Endodermal cell (in vitro differentiated cells): ENCODE measurements around the gene LRRC74B. TPM values are rescaled to one million over a fixed set of nuclear protein-coding genes. Genes with fewer than 3 reads are reported as not detected.
A peak's percentile ranks its signal among the peaks of the same experiment; 100 is the strongest.

ENCODE experiments used
- DNase-seq: peaks from one replicate; pipeline ENCODE4 v3.0.0-alpha.2; 2017
- H3K27ac ChIP-seq: 2 replicates; pipeline ENCODE4 v1.5.1; 2013; ENCODE audit warnings: mild to moderate bottlenecking, low read depth, low read length, moderate library complexity
- H3K27me3 ChIP-seq: 2 replicates; pipeline ENCODE4 v1.6.1; 2013; ENCODE audit warnings: mild to moderate bottlenecking, low read length, moderate library complexity; ENCODE audit not compliant: insufficient read depth, control insufficient read depth, poor library complexity, severe bottlenecking
- H3K36me3 ChIP-seq: 2 replicates; pipeline ENCODE4 v1.7.0; 2013; ENCODE audit warnings: mild to moderate bottlenecking, low read length, moderate library complexity; ENCODE audit not compliant: control insufficient read depth, insufficient read depth
- H3K4me1 ChIP-seq: one replicate; pipeline ENCODE4 v1.7.0; 2013; ENCODE audit warnings: low read length; ENCODE audit not compliant: control insufficient read depth, insufficient read depth
- H3K4me3 ChIP-seq: 2 replicates; pipeline ENCODE4 v1.5.1; 2013; ENCODE audit warnings: mild to moderate bottlenecking, low read length, moderate library complexity
- H3K9ac ChIP-seq: 2 replicates; pipeline ENCODE4 v1.6.1; 2013; ENCODE audit warnings: mild to moderate bottlenecking, low read length, moderate library complexity; ENCODE audit not compliant: poor library complexity, severe bottlenecking; ENCODE audit errors: extremely low read depth
- H3K9me3 ChIP-seq: 2 replicates; pipeline ENCODE4 v1.6.1; 2013; ENCODE audit warnings: mild to moderate bottlenecking, low read length, moderate library complexity; ENCODE audit not compliant: control insufficient read depth
- H3K27ac Mint-ChIP-seq: 2 replicates; pipeline ENCODE4 v1.8.0; 2020; ENCODE audit warnings: mixed read lengths
- H3K27me3 Mint-ChIP-seq: 2 replicates; pipeline ENCODE4 v1.8.0; 2021; ENCODE audit warnings: mild to moderate bottlenecking, mixed read lengths; ENCODE audit not compliant: insufficient read depth
- H3K36me3 Mint-ChIP-seq: 2 replicates; pipeline ENCODE4 v1.8.0; 2020; ENCODE audit warnings: low read depth, mixed read lengths
- H3K4me1 Mint-ChIP-seq: 2 replicates; pipeline ENCODE4 v1.8.0; 2020; ENCODE audit warnings: mixed read lengths
- H3K4me3 Mint-ChIP-seq: 2 replicates; pipeline ENCODE4 v1.8.0; 2020; ENCODE audit warnings: mild to moderate bottlenecking, moderate library complexity, mixed read lengths
- H3K9me3 Mint-ChIP-seq: 2 replicates; pipeline ENCODE4 v1.8.0; 2020; ENCODE audit warnings: mild to moderate bottlenecking, mixed read lengths
- CTCF ChIP-seq: fragments of 200-600 bp; sonication (generic); conservative IDR thresholded peaks from 2 replicates; pipeline ENCODE4 v1.5.0; 2021; ENCODE audit warnings: antibody characterized with exemption, mild to moderate bottlenecking
- WGBS, 2 experiments: methylation state at CpG; one replicate each; pipeline versions ENCODE4 v1.1.5 to v1.1.7; 2013; ENCODE audit warnings: missing lambda C conversion rate in 2 of 2, mixed read lengths in 1 of 2; ENCODE audit not compliant: insufficient coverage in 1 of 2, insufficient read length in 1 of 2; 5-methylcytosine and 5-hydroxymethylcytosine counted together
- total RNA-seq, 2 donors: library from RNA; stranded (reverse); fragmentation: NEBNext Ultra II Directional in 1 of 2; extraction: Animal tissue kit (Norgen Biotek cat#: 25700) in 1 of 2; gene quantifications; 2 replicates in 1 of 2; 3 replicates in 1 of 2; pipeline ENCODE4 v1.2.1, GENCODE V29; 2021

LRRC74B gene
- total RNA-seq, 2 donors from 2014 or later: not detected

- H3K9me3 ChIP-seq: peaks cover 13% of the 10 kb centered on the region
- Mint-ChIP-seq H3K4me1 (peaks cover 7% of the 10 kb centered on the region), H3K36me3 (no peaks in the 10 kb centered on the region), H3K9me3 (peaks cover 17% of the 10 kb centered on the region), H3K4me3 (no peak overlapping the region), H3K27me3 (peaks cover 7% of the 10 kb centered on the region), H3K27ac (no peak overlapping the region)
- H3K36me3 ChIP-seq: no peaks in the 10 kb centered on the region
- no peaks in the 10 kb centered on the region for H3K4me1 ChIP-seq
- no peak for DNase-seq
- WGBS, 2 experiments: 85 to 86% methylated on average over 6 to 10 of the region's 10 CpGs
- no peak overlapping the region for H3K4me3 ChIP-seq
- TF ChIP-seq CTCF: no peak
- no peaks in the 10 kb centered on the region for H3K27me3 ChIP-seq
- H3K9ac ChIP-seq: no peak overlapping the region
- no peak overlapping the region for H3K27ac ChIP-seq
Measured at GRCh38 chr22:21022507-21022906, 23.2 kb upstream of the LRRC74B start.

GRCh38 chr22:21022955-21023614, 22.7 kb upstream of the LRRC74B start:
- peak; percentile 59 for TF ChIP-seq CTCF
- WGBS, 2 experiments: 90 to 92% methylated on average over 9 to 13 of the region's 13 CpGs
- H3K9me3 Mint-ChIP-seq: peaks cover 17% of the 10 kb centered on the region
- H3K4me1 Mint-ChIP-seq: peaks cover 7% of the 10 kb centered on the region
- DNase-seq: peak; percentile 62
- Histone ChIP-seq H3K36me3 (no peaks in the 10 kb centered on the region), H3K9ac (no peak overlapping the region), H3K4me3 (no peak overlapping the region), H3K4me1 (no peaks in the 10 kb centered on the region), H3K9me3 (peaks cover 13% of the 10 kb centered on the region), H3K27me3 (no peaks in the 10 kb centered on the region), H3K27ac (no peak overlapping the region)
- H3K36me3 Mint-ChIP-seq: no peaks in the 10 kb centered on the region
- H3K27me3 Mint-ChIP-seq: peaks cover 6% of the 10 kb centered on the region
- H3K4me3 Mint-ChIP-seq: no peak overlapping the region
- H3K27ac Mint-ChIP-seq: no peak overlapping the region

- Mint-ChIP-seq H3K27me3 (peaks cover 6% of the 10 kb centered on the region), H3K4me3 (no peak overlapping the region), H3K9me3 (peaks cover under 1% of the 10 kb centered on the region), H3K4me1 (peaks cover 7% of the 10 kb centered on the region), H3K36me3 (no peaks in the 10 kb centered on the region), H3K27ac (no peak overlapping the region)
- Histone ChIP-seq H3K4me3 (no peak overlapping the region), H3K4me1 (no peaks in the 10 kb centered on the region), H3K36me3 (no peaks in the 10 kb centered on the region), H3K27me3 (peaks cover 2% of the 10 kb centered on the region), H3K9me3 (peaks cover under 1% of the 10 kb centered on the region), H3K9ac (no peak overlapping the region), H3K27ac (no peak overlapping the region)
- no peak for TF ChIP-seq CTCF
- 75 to 83% methylated on average over 7 to 8 of the region's 8 CpGs for WGBS, 2 experiments
- no peak for DNase-seq
Measured at GRCh38 chr22:21025266-21025665, 20.5 kb upstream of the LRRC74B start.
